Astrocyte (in vitro differentiated cells and primary cell): ENCODE data around the gene CASR. TPM values are rescaled to one million over a fixed set of nuclear protein-coding genes. Genes with fewer than 3 reads are reported as not detected.

Source experiments
- DNase-seq: peaks from one replicate; pipeline ENCODE4 v3.0.0-alpha.2; 2010; ENCODE audit warnings: low read depth
- FAIRE-seq: peaks from 2 replicates; lab custom pipeline; 2011; peaks lifted over from hg19 to GRCh38; lab: Jason Lieb, UNC
- H2AFZ ChIP-seq: 2 replicates; pipeline ENCODE4 v1.6.0; 2012; ENCODE audit warnings: low read depth, low read length, inconsistent platforms
- H3K27ac ChIP-seq: 2 replicates; pipeline ENCODE4 v1.5.1; 2011; ENCODE audit warnings: low read depth, low read length, inconsistent platforms
- H3K27me3 ChIP-seq: 2 replicates; pipeline ENCODE4 v1.6.0; 2011; ENCODE audit warnings: low read length, inconsistent platforms; ENCODE audit not compliant: insufficient read depth
- H3K36me3 ChIP-seq: 2 replicates; pipeline ENCODE4 v1.5.1; 2011; ENCODE audit warnings: low read length, inconsistent platforms; ENCODE audit not compliant: insufficient read depth
- H3K4me1 ChIP-seq: 2 replicates; pipeline ENCODE4 v1.5.1; 2011; ENCODE audit warnings: low read length, inconsistent platforms; ENCODE audit not compliant: insufficient read depth
- H3K4me2 ChIP-seq: 2 replicates; pipeline ENCODE4 v1.6.0; 2012; ENCODE audit warnings: low read length, inconsistent platforms
- H3K4me3 ChIP-seq: 2 replicates; pipeline ENCODE4 v1.5.1; 2011; ENCODE audit warnings: low read depth, mild to moderate bottlenecking, low read length, inconsistent platforms; ENCODE audit not compliant: insufficient read depth
- H3K79me2 ChIP-seq: 2 replicates; pipeline ENCODE4 v1.6.0; 2012; ENCODE audit warnings: mild to moderate bottlenecking, low read length, inconsistent platforms; ENCODE audit not compliant: insufficient read depth
- H3K9ac ChIP-seq: 2 replicates; pipeline ENCODE4 v1.6.0; 2012; ENCODE audit warnings: mild to moderate bottlenecking, low read length, inconsistent platforms
- H3K9me3 ChIP-seq: 2 replicates; pipeline ENCODE4 v1.5.1; 2012; ENCODE audit warnings: low read depth, mild to moderate bottlenecking, low read length, inconsistent platforms; ENCODE audit not compliant: insufficient read depth
- H4K20me1 ChIP-seq: 2 replicates; pipeline ENCODE4 v1.6.0; 2012; ENCODE audit warnings: low read length, inconsistent platforms; ENCODE audit not compliant: insufficient read depth
- H3K27ac Mint-ChIP-seq: one replicate; pipeline ENCODE4 v1.8.0; 2021; ENCODE audit warnings: mild to moderate bottlenecking, mixed read lengths; ENCODE audit not compliant: unreplicated experiment
- H3K27me3 Mint-ChIP-seq: one replicate; pipeline ENCODE4 v1.8.0; 2021; ENCODE audit warnings: low read depth, mixed read lengths; ENCODE audit not compliant: unreplicated experiment
- H3K36me3 Mint-ChIP-seq: one replicate; pipeline ENCODE4 v1.8.0; 2021; ENCODE audit warnings: low read depth, mixed read lengths; ENCODE audit not compliant: unreplicated experiment
- H3K4me1 Mint-ChIP-seq: one replicate; pipeline ENCODE4 v1.8.0; 2021; ENCODE audit warnings: low read depth, mixed read lengths; ENCODE audit not compliant: unreplicated experiment
- H3K4me3 Mint-ChIP-seq: one replicate; pipeline ENCODE4 v1.8.0; 2021; ENCODE audit warnings: mild to moderate bottlenecking, moderate library complexity, mixed read lengths; ENCODE audit not compliant: unreplicated experiment
- H3K9me3 Mint-ChIP-seq: one replicate; pipeline ENCODE4 v1.8.0; 2021; ENCODE audit warnings: mild to moderate bottlenecking, mixed read lengths; ENCODE audit not compliant: unreplicated experiment
- EZH2 ChIP-seq: IDR thresholded peaks from 2 replicates; pipeline ENCODE4 v1.6.1; 2012; ENCODE audit warnings: mild to moderate bottlenecking, low read length, inconsistent platforms; ENCODE audit not compliant: insufficient read depth
- total RNA-seq: library from RNA; stranded (reverse); gene quantifications from 2 replicates; pipeline ENCODE4 v1.2.1, GENCODE V29; 2021
- TF ChIP-seq, protein P1 (sequence below): IDR thresholded peaks from 2 replicates; pipeline ENCODE4 v1.5.1; 2011; ENCODE audit warnings: low read depth, mild to moderate bottlenecking, inconsistent platforms, low read length, moderate library complexity; ENCODE audit not compliant: insufficient read depth

Gene CASR
- total RNA-seq, 1 donor from 2014 or later: not detected

DNA sequence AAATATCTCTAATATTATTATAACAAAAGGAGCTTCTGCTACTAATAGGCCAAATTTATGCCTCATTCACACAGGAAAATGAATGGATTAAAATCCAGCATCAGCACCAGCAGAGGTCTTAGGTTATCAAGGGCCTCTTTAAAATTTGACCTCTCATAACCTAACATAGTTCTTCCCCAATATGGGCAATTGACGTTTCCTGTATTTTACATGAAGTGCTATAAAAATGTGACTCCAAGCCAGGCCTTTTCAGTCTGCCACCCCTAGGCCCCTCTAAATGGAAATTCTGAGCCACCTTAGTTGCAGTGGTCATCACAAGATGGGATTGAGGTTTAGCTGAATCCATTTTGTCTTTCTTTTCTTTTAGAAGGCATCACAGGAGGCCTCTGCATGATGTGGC is 70.1 kb downstream of the CASR start:
- Mint-ChIP-seq H3K4me3 (no peak overlapping the region), H3K4me1 (peaks cover 5% of the 10 kb centered on the region), H3K9me3 (peaks cover 2% of the 10 kb centered on the region), H3K36me3 (no peaks in the 10 kb centered on the region), H3K27ac (no peak overlapping the region), H3K27me3 (peaks cover 7% of the 10 kb centered on the region)
- Histone ChIP-seq H3K27ac (no peak overlapping the region), H3K9ac (no peak overlapping the region), H3K36me3 (no peaks in the 10 kb centered on the region), H3K4me3 (no peak overlapping the region), H2AFZ (no peak overlapping the region), H4K20me1 (no peaks in the 10 kb centered on the region), H3K79me2 (no peaks in the 10 kb centered on the region), H3K4me1 (no peaks in the 10 kb centered on the region), H3K27me3 (peaks cover 2% of the 10 kb centered on the region), H3K9me3 (no peaks in the 10 kb centered on the region), H3K4me2 (no peak overlapping the region)
- TF ChIP-seq, protein P1, sequence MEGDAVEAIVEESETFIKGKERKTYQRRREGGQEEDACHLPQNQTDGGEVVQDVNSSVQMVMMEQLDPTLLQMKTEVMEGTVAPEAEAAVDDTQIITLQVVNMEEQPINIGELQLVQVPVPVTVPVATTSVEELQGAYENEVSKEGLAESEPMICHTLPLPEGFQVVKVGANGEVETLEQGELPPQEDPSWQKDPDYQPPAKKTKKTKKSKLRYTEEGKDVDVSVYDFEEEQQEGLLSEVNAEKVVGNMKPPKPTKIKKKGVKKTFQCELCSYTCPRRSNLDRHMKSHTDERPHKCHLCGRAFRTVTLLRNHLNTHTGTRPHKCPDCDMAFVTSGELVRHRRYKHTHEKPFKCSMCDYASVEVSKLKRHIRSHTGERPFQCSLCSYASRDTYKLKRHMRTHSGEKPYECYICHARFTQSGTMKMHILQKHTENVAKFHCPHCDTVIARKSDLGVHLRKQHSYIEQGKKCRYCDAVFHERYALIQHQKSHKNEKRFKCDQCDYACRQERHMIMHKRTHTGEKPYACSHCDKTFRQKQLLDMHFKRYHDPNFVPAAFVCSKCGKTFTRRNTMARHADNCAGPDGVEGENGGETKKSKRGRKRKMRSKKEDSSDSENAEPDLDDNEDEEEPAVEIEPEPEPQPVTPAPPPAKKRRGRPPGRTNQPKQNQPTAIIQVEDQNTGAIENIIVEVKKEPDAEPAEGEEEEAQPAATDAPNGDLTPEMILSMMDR: no peak
- no peak for TF ChIP-seq EZH2
- FAIRE-seq: no peak
- no peak for DNase-seq

DNA sequence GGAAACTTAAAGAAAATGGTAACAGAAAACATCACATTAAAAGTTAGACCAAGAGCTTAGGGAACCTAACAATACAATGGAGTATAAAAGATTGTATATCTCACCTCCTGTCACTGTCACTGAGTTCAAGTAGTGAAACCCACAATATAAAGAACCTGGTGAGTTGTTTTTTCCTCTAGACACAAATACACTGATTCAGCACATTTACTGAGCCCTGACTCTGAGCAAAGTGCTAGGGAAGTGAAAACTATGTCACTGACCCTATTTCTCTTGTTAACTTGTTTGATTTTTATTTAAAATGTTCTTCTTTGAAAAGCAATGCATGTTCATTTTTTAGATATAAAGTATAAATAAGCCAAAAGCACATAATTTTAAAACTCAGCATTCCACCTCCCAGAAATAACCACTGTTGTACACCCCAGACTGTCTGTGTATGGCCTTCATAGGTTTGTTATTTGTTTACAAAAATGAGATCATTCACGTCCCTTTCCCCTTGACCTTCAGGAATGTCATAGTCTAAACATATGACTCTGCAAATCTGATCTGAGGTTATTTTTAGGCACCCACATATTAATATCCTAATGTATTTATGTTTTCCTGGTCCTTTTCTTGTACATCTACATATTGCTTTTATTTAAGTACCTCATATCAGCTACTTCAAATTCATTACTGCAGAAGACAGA is 72.4 kb downstream of the CASR start:
- no peak overlapping the region for H3K4me3 ChIP-seq
- no peak overlapping the region for H3K27ac Mint-ChIP-seq
- H4K20me1 ChIP-seq: no peaks in the 10 kb centered on the region
- H3K9me3 ChIP-seq: no peaks in the 10 kb centered on the region
- H3K27ac ChIP-seq: no peak overlapping the region
- H3K4me1 Mint-ChIP-seq: peaks cover 5% of the 10 kb centered on the region
- no peaks in the 10 kb centered on the region for H3K4me1 ChIP-seq
- H3K9me3 Mint-ChIP-seq: peaks cover 2% of the 10 kb centered on the region
- H3K4me3 Mint-ChIP-seq: no peak overlapping the region
- no peaks in the 10 kb centered on the region for H3K27me3 ChIP-seq
- DNase-seq (no peak), FAIRE-seq (no peak)
- H3K4me2 ChIP-seq: no peak overlapping the region
- no peaks in the 10 kb centered on the region for H3K36me3 Mint-ChIP-seq
- no peak overlapping the region for H3K9ac ChIP-seq
- H3K36me3 ChIP-seq: no peaks in the 10 kb centered on the region
- TF ChIP-seq, protein P1: no peak
- no peak for TF ChIP-seq EZH2
- no peaks in the 10 kb centered on the region for H3K79me2 ChIP-seq
- H2AFZ ChIP-seq: no peak overlapping the region
- peaks cover 3% of the 10 kb centered on the region for H3K27me3 Mint-ChIP-seq

DNA sequence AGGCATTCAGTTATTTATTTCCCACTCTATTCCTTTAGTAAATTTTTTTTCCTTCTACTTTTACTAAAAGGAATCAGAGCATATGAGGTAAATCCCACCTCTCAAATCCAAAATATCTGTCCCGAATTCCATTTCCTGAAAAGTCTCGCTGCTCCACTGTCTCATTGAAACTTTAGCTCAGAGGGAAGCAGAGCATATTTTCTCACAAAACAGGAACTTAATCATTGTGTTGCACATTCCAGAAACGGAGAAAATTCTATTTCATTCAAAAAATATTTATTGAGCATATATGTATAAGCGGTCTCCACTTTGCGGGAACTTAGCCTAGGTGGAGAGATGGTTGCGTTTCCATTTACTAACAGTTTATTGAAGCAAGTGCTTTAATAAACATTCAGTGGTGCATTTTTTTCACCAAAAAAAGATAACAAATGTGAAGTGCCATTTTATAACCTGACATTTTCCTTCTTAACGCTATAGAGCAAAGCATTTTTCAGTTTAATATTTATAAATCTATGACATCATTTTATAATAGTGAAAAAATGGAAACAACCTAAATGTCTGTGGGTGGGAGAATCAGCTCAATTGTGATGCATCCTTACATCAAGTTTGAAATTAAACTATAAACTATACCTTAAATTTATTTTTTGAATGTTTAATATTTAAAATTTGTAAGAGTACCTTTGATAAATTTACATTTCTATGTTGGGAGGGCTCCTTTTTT is 74.3 kb downstream of the CASR start:
- H3K9ac ChIP-seq: no peak overlapping the region
- no peak overlapping the region for H3K27ac ChIP-seq
- H3K27ac Mint-ChIP-seq: no peak overlapping the region
- H3K4me1 ChIP-seq: no peaks in the 10 kb centered on the region
- no peak overlapping the region for H3K4me3 ChIP-seq
- no peaks in the 10 kb centered on the region for H3K79me2 ChIP-seq
- H3K27me3 ChIP-seq: no peaks in the 10 kb centered on the region
- H3K36me3 Mint-ChIP-seq: no peaks in the 10 kb centered on the region
- FAIRE-seq (no peak), DNase-seq (no peak)
- no peak overlapping the region for H3K4me3 Mint-ChIP-seq
- no peaks in the 10 kb centered on the region for H3K9me3 ChIP-seq
- peaks cover 8% of the 10 kb centered on the region for H3K27me3 Mint-ChIP-seq
- no peak overlapping the region for H3K4me2 ChIP-seq
- H3K4me1 Mint-ChIP-seq: peaks cover 5% of the 10 kb centered on the region
- H2AFZ ChIP-seq: no peak overlapping the region
- no peaks in the 10 kb centered on the region for H4K20me1 ChIP-seq
- TF ChIP-seq, protein P1: no peak
- no peak for TF ChIP-seq EZH2
- peaks cover 2% of the 10 kb centered on the region for H3K9me3 Mint-ChIP-seq
- H3K36me3 ChIP-seq: no peaks in the 10 kb centered on the region
